Measurements from ENCODE around the gene PTPRN2. TPM values are rescaled to one million over a fixed set of nuclear protein-coding genes. Genes with fewer than 3 reads are reported as not detected.
A peak's percentile ranks its signal among the peaks of the same experiment; 100 is the strongest.

The PTPRN2 gene
- total and polyA plus RNA-seq, 2 of the 8 experiments (the other 6 are each of a cell fraction or from before 2014, with no cell fraction given) = 2.6 to 4.5 TPM

- ChIA-PET POLR2A (ENCODE audit: partially characterized antibody) (no interaction called here), CTCF (ENCODE audit: partially characterized antibody) (interaction anchor here (0.8 to 1.2 kb wide), 2 partner anchors 19 to 91 kb away, joined by 3 read pairs; no protein-coding TSS in a partner anchor)
- Histone ChIP-seq H3K36me3 (ENCODE audit: control insufficient read depth in 2 of 4, insufficient read depth in 4 of 4, low read length in 3 of 4) (no peaks in the 10 kb centered on the region), H2AFZ (ENCODE audit: low read length) (no peak overlapping the region), H3K79me1 (ENCODE audit: low read depth, low read length) (no peaks in the 10 kb centered on the region), H4K5ac (ENCODE audit: insufficient read length, low read depth, low read length) (no peak overlapping the region), H2BK20ac (ENCODE audit: low read length) (0 out of 2 replicates have a peak overlapping the region, but pooled peaks have one; percentile 13), H3K27ac (ENCODE audit: low read depth, low read length) (no peak overlapping the region), H3K14ac (ENCODE audit: insufficient read length) (no peak overlapping the region), H3K4me1 (replicated peaks in 1 of 4; ENCODE audit: control insufficient read depth in 3 of 4, insufficient read depth in 4 of 4, low read length in 3 of 4) (peaks cover 0 to 13% (median 2%) of the 10 kb centered on the region in 4 experiments; a peak in 2 of 7 replicates), H3K79me2 (ENCODE audit: control insufficient read depth in 1 of 2, insufficient read depth in 2 of 2, low read length in 2 of 2) (no peaks in the 10 kb centered on the region), H3K9me3 (ENCODE audit: insufficient read depth in 2 of 2, low read depth in 1 of 2, low read length in 1 of 2) (0 out of 4 replicates have a peak, but pooled peaks cover 0 to 2% of the 10 kb centered on the region in 2 experiments), H4K91ac (replicated peaks; ENCODE audit: insufficient read length, low read length) (no peak overlapping the region), H2BK12ac (ENCODE audit: low read depth, low read length) (peak overlapping the region; percentile 63; the same call in 1 of the 2 replicates), H4K8ac (ENCODE audit: extremely low read depth, insufficient read depth, low read length) (no peak overlapping the region; the same call in none of the 2 replicates), H3K56ac (replicated peaks; ENCODE audit: insufficient read length, low read depth, low read length) (no peak overlapping the region), H2BK15ac (ENCODE audit: low read length) (no peak overlapping the region), H3K23ac (ENCODE audit: insufficient read length) (no peak overlapping the region), H3K27me3 (replicated peaks in 1 of 4; ENCODE audit: control insufficient read depth in 3 of 4, extremely low read depth in 1 of 4, insufficient read depth in 3 of 4, low read length in 3 of 4) (no peaks in the 10 kb centered on the region), H3K9ac (replicated peaks in 1 of 4; ENCODE audit: extremely low read depth in 1 of 4, low read depth in 3 of 4, low read length in 3 of 4) (no peak overlapping the region), H3K23me2 (ENCODE audit: low read depth, low read length) (no peaks in the 10 kb centered on the region), H2BK5ac (ENCODE audit: low read depth, low read length) (no peak overlapping the region), H3K4me3 (ENCODE audit: extremely low read depth in 1 of 4, insufficient read depth in 2 of 4, low read depth in 3 of 4, low read length in 4 of 4) (no peak overlapping the region), H3K18ac (ENCODE audit: extremely low read depth, low read length) (no peak overlapping the region), H3K4me2 (ENCODE audit: insufficient read depth in 1 of 2, low read depth in 2 of 2, low read length in 2 of 2) (no peak overlapping the region), H3K4ac (replicated peaks; ENCODE audit: insufficient read length, low read depth, low read length) (no peak overlapping the region), H2AK5ac (ENCODE audit: low read depth, low read length) (0 out of 2 replicates have a peak overlapping the region, but pooled peaks have one; percentile 65), H2BK120ac (replicated peaks; ENCODE audit: low read depth, low read length) (no peak overlapping the region), H4K20me1 (replicated peaks in 1 of 2; ENCODE audit: control insufficient read depth in 1 of 2, insufficient read depth in 2 of 2, low read length in 2 of 2) (no peaks in the 10 kb centered on the region)
- FAIRE-seq (no peak), DNase-seq (ENCODE audit: low read depth in 1 of 2, low spot score in 2 of 2) (no peak)
- WGBS, 2 experiments (ENCODE audit: extremely low coverage in 1 of 2, insufficient coverage in 1 of 2, insufficient read length in 1 of 2, insufficient replicate concordance in 2 of 2, low coverage in 1 of 2, low lambda C conversion rate in 2 of 2, missing lambda C conversion rate in 1 of 2) = 96% methylated on average over 4 of the region's 5 CpGs; no CpG with 5 or more reads in 1 of the 2 experiments
- TF ChIP-seq SIX5 (IDR thresholded peaks at IDR 0.05; ENCODE audit: low read depth, low read length) (no peak), JUN (IDR thresholded peaks at IDR 0.05; ENCODE audit: low read depth, low read length) (no peak), EGR1 (IDR thresholded peaks at IDR 0.05; ENCODE audit: borderline replicate concordance, low read depth, low read length) (no peak), BACH1 (IDR thresholded peaks at IDR 0.05; ENCODE audit: low read length) (no peak), HDAC6 (IDR thresholded peaks at IDR 0.05; ENCODE audit: low read depth, low read length) (no peak), RBBP5 (IDR thresholded peaks at IDR 0.05; ENCODE audit: borderline replicate concordance, low read depth, low read length) (no peak), CHD2 (IDR thresholded peaks at IDR 0.05; ENCODE audit: low read length) (no peak), CBX5 (IDR thresholded peaks at IDR 0.05; ENCODE audit: low read depth, low read length) (no peak)
Measured at GRCh38 chr7:157997471-157997870, 590.2 kb downstream of the PTPRN2 start.

Measured in H1 (cell line).